CD4-positive, alpha-beta T cell (primary cell): ENCODE results near the gene TCF19. TPM values are rescaled to one million over a fixed set of nuclear protein-coding genes. Genes with fewer than 3 reads are reported as not detected.
A peak's percentile ranks its signal among the peaks of the same experiment; 100 is the strongest.

Experiments
- ATAC-seq: fragments of 200-7000 bp; cut with Tn5 transposase; one replicate; pipeline ENCODE4 v1.10.0; 2022; ENCODE audit warnings: mild to moderate bottlenecking; ENCODE audit not compliant: poor library complexity
- CTCF ChIA-PET: fragments of 350-600 bp; sonication (Branson Sonifier 250); formaldehyde crosslinking; loops from one replicate; lab custom pipeline; 2021; ENCODE audit warnings: antibody characterized with exemption, inconsistent platforms; lab: Charles Lee
- POLR2A ChIA-PET: fragments of 350-600 bp; sonication (Branson Sonifier 250); formaldehyde crosslinking; loops from one replicate; lab custom pipeline; 2021; ENCODE audit warnings: antibody characterized with exemption, inconsistent platforms; lab: Charles Lee
- DNase-seq, 14 experiments: peaks; one replicate each; pipeline ENCODE4 v3.0.0-alpha.2; 2013 to 2020; ENCODE audit warnings: mixed read lengths in 2 of 14
- H3K27ac ChIP-seq, 2 donors: one replicate each; pipeline versions ENCODE4 v1.5.1 to v1.7.0; 2013; ENCODE audit warnings: low read length in 2 of 2, low read depth in 1 of 2, mild to moderate bottlenecking in 1 of 2
- H3K27me3 ChIP-seq, 2 experiments: 1 replicate in 1 of 2; 2 replicates in 1 of 2; pipeline versions ENCODE4 v1.6.1 to v1.7.0; 2013; ENCODE audit warnings: low read length in 2 of 2, control low read depth in 1 of 2, mild to moderate bottlenecking in 1 of 2, moderate library complexity in 1 of 2; ENCODE audit not compliant: insufficient read depth in 2 of 2, control insufficient read depth in 1 of 2
- H3K36me3 ChIP-seq: one replicate; pipeline ENCODE4 v1.6.1; 2013; ENCODE audit warnings: low read length, control low read depth; ENCODE audit not compliant: insufficient read depth
- H3K4me1 ChIP-seq: one replicate; pipeline ENCODE4 v1.6.1; 2013; ENCODE audit warnings: low read length, control low read depth; ENCODE audit not compliant: insufficient read depth
- H3K4me3 ChIP-seq: one replicate; pipeline ENCODE4 v1.5.1; 2013; ENCODE audit warnings: mild to moderate bottlenecking, low read length, moderate library complexity
- H3K9me3 ChIP-seq, 2 experiments: 1 replicate in 1 of 2; 2 replicates in 1 of 2; pipeline versions ENCODE4 v1.6.1 to v1.7.0; 2013; ENCODE audit warnings: low read length in 2 of 2, mild to moderate bottlenecking in 2 of 2, control low read depth in 1 of 2, moderate library complexity in 1 of 2; ENCODE audit not compliant: control insufficient read depth in 1 of 2, insufficient read depth in 1 of 2
- H3K27ac Mint-ChIP-seq: one replicate; pipeline ENCODE4 v1.8.0; 2020; ENCODE audit warnings: mixed read lengths
- H3K27me3 Mint-ChIP-seq: one replicate; pipeline ENCODE4 v1.8.0; 2021; ENCODE audit warnings: mixed read lengths
- H3K36me3 Mint-ChIP-seq: one replicate; pipeline ENCODE4 v1.8.0; 2021; ENCODE audit warnings: low read depth, mixed read lengths
- H3K4me1 Mint-ChIP-seq: one replicate; pipeline ENCODE4 v1.8.0; 2021; ENCODE audit warnings: low read depth, mixed read lengths
- H3K4me3 Mint-ChIP-seq: one replicate; pipeline ENCODE4 v1.8.0; 2020; ENCODE audit warnings: mild to moderate bottlenecking, mixed read lengths
- H3K9me3 Mint-ChIP-seq: one replicate; pipeline ENCODE4 v1.8.0; 2020; ENCODE audit warnings: mixed read lengths
- intact Hi-C, 2 experiments: fragments of 100-400 bp; cut with DNase I in 1 of 2; cut with micrococcal nuclease in 1 of 2; formaldehyde crosslinking; loops; one replicate each; pipeline versions ENCODE4 v1.15.1 to v1.9.0; 2023 to 2025; cut with DNase I, micrococcal nuclease
- total RNA-seq, 174 experiments: library from RNA in 2 of 174; stranded (reverse) in 2 of 174; gene quantifications; one replicate each; pipeline ENCODE4 v1.2.3 and lab custom pipeline; 2021 to 2026
- TF ChIP-seq, protein P1 (sequence below): fragments of 200-600 bp; IDR thresholded peaks from one replicate; pipeline ENCODE4 v1.8.0; 2022; ENCODE audit warnings: antibody characterized with exemption, mild to moderate bottlenecking

The TCF19 gene
- total RNA-seq, 2 experiments from 2014 or later, result 3.3 to 4.1 TPM

- ChIA-PET CTCF (interaction anchor here (2.9 kb wide), 1 partner anchor 164 kb away, joined by 17 read pairs; no protein-coding TSS in a partner anchor), POLR2A (interaction anchor here (1.1 to 2.7 kb wide), 3 partner anchors 67 to 155 kb away, joined by 5 to 15 read pairs (median 7); no protein-coding TSS in a partner anchor)
- H3K4me1 ChIP-seq, result peaks cover 72% of the 10 kb centered on the region
- H3K9me3 ChIP-seq, result no peaks in the 10 kb centered on the region
- Mint-ChIP-seq H3K4me1 (peaks cover 71% of the 10 kb centered on the region), H3K36me3 (peaks cover 24% of the 10 kb centered on the region), H3K27me3 (no peaks in the 10 kb centered on the region), H3K4me3 (peak overlapping the region; percentile 87), H3K9me3 (no peaks in the 10 kb centered on the region), H3K27ac (peak overlapping the region; percentile 93)
- TF ChIP-seq, protein P1, sequence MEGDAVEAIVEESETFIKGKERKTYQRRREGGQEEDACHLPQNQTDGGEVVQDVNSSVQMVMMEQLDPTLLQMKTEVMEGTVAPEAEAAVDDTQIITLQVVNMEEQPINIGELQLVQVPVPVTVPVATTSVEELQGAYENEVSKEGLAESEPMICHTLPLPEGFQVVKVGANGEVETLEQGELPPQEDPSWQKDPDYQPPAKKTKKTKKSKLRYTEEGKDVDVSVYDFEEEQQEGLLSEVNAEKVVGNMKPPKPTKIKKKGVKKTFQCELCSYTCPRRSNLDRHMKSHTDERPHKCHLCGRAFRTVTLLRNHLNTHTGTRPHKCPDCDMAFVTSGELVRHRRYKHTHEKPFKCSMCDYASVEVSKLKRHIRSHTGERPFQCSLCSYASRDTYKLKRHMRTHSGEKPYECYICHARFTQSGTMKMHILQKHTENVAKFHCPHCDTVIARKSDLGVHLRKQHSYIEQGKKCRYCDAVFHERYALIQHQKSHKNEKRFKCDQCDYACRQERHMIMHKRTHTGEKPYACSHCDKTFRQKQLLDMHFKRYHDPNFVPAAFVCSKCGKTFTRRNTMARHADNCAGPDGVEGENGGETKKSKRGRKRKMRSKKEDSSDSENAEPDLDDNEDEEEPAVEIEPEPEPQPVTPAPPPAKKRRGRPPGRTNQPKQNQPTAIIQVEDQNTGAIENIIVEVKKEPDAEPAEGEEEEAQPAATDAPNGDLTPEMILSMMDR, result no peak
- intact Hi-C loops, result no loop called here
- peak in 3 of 14 experiments; percentile 15 to 41 (median 31) for DNase-seq
- H3K36me3 ChIP-seq, result peaks cover 13% of the 10 kb centered on the region
- no peak for ATAC-seq
- H3K27me3 ChIP-seq, result no peaks in the 10 kb centered on the region
- peak overlapping the region; percentile 71 to 73 for H3K27ac ChIP-seq
- H3K4me3 ChIP-seq, result no peak overlapping the region
Measured at GRCh38 chr6:31202259-31203166, 44.1 kb downstream of the TCF19 start.

- Mint-ChIP-seq H3K9me3 (no peaks in the 10 kb centered on the region), H3K27me3 (no peaks in the 10 kb centered on the region), H3K4me3 (peak overlapping the region; percentile 87), H3K4me1 (peaks cover 65% of the 10 kb centered on the region), H3K36me3 (peaks cover 15% of the 10 kb centered on the region), H3K27ac (peak overlapping the region; percentile 93)
- Histone ChIP-seq H3K9me3 (no peaks in the 10 kb centered on the region), H3K4me3 (peak overlapping the region; percentile 68), H3K27ac (peak overlapping the region; percentile 71 to 73), H3K4me1 (peaks cover 69% of the 10 kb centered on the region), H3K36me3 (peaks cover 13% of the 10 kb centered on the region), H3K27me3 (no peaks in the 10 kb centered on the region)
- intact Hi-C loops, result no loop called here
- ATAC-seq, result peak; percentile 71
- DNase-seq, result peak in 12 of 14 experiments; percentile 28 to 87 (median 52)
- ChIA-PET POLR2A (interaction anchor here (0.8 to 2.7 kb wide), 4 partner anchors 49 to 154 kb away, joined by 3 to 15 read pairs (median 6); no protein-coding TSS in a partner anchor), CTCF (interaction anchor here (2.9 kb wide), 1 partner anchor 163 kb away, joined by 17 read pairs; no protein-coding TSS in a partner anchor)
- TF ChIP-seq, protein P1, result no peak
Measured at GRCh38 chr6:31203345-31203979, 45.1 kb downstream of the TCF19 start.

DNA sequence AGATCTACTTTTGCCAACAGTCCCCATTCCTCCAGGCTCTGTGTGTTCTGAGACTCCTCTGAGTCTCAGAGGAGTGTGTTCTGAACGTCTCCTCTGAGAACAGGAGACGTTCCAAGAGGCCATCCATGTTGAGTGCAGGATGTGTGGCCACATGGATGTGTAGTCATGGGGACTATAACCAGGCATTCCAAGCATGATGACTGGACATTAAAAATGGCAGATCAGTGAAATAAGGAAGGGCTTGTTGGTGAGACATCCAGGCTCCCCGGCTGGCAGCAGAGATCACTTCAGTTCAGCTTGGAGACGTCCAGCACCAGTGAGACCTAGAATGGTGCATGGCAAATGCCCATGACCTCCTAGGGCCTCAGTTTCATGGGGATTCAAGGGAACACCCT, 46.4 kb downstream of the TCF19 start:
- TF ChIP-seq, protein P1, result no peak
- Mint-ChIP-seq H3K9me3 (no peaks in the 10 kb centered on the region), H3K4me1 (peaks cover 53% of the 10 kb centered on the region), H3K27ac (peak overlapping the region; percentile 93), H3K27me3 (no peaks in the 10 kb centered on the region), H3K4me3 (peak overlapping the region; percentile 87), H3K36me3 (peaks cover 7% of the 10 kb centered on the region)
- Histone ChIP-seq H3K4me1 (peaks cover 60% of the 10 kb centered on the region), H3K4me3 (peak overlapping the region; percentile 68), H3K36me3 (peaks cover 13% of the 10 kb centered on the region), H3K9me3 (no peaks in the 10 kb centered on the region), H3K27me3 (no peaks in the 10 kb centered on the region), H3K27ac (peak overlapping the region; percentile 71 to 73)
- ATAC-seq, result no peak
- ChIA-PET CTCF (interaction anchor here (1.4 to 2.9 kb wide), 2 partner anchors 8 to 162 kb away, joined by 5 to 17 read pairs; no protein-coding TSS in a partner anchor), POLR2A (interaction anchor here (1.1 kb wide), 1 partner anchor 162 kb away, joined by 4 read pairs; no protein-coding TSS in a partner anchor)
- no peak for DNase-seq
- intact Hi-C loops, result no loop called here
